ENCODE data around the gene DYNC2H1. TPM values are rescaled to one million over a fixed set of nuclear protein-coding genes. Genes with fewer than 3 reads are reported as not detected.

The DYNC2H1 gene
- polyA plus RNA-seq, 1 donor (not counting 4 experiments of a cell fraction or from before 2014, with no cell fraction given) = 18.5 TPM

- DNase-seq (ENCODE audit: low read depth, low spot score) (no peak), FAIRE-seq (no peak)
- no peaks in the 10 kb centered on the region for H3K9me1 ChIP-seq (ENCODE audit: control insufficient read depth, extremely low read depth, insufficient read depth, low read length)
- dilution Hi-C loops (cut with MboI; ENCODE audit: extremely low pct_ligation_motif_present, low sequenced_read_pairs) = no loop called here
- no peak overlapping the region for H3K9ac ChIP-seq (ENCODE audit: control insufficient read depth, extremely low read depth, insufficient read depth, low read length)
- H3K9me3 ChIP-seq (ENCODE audit: control insufficient read depth, low read depth, low read length) = no peaks in the 10 kb centered on the region
- no peak overlapping the region for H3K4me2 ChIP-seq (ENCODE audit: control insufficient read depth, extremely low read depth, insufficient read depth, low read depth, low read length)
- no peak overlapping the region for H3K27ac ChIP-seq (ENCODE audit: control insufficient read depth, insufficient read depth, low read length)
- no peak overlapping the region for H2AFZ ChIP-seq (ENCODE audit: control insufficient read depth, low read length)
- H3K27me3 ChIP-seq (ENCODE audit: control insufficient read depth, extremely low read depth, insufficient read depth, low read length) = no peaks in the 10 kb centered on the region
- no peaks in the 10 kb centered on the region for H4K20me1 ChIP-seq (ENCODE audit: control insufficient read depth, extremely low read depth, insufficient read depth, low read length)
- peaks cover 85% of the 10 kb centered on the region for H3K79me2 ChIP-seq (ENCODE audit: control insufficient read depth, insufficient read depth, low read length)
- H3K36me3 ChIP-seq (ENCODE audit: control insufficient read depth in 2 of 2, extremely low read depth in 1 of 2, insufficient read depth in 2 of 2, low read length in 2 of 2) = peaks cover 1 to 11% of the 10 kb centered on the region in 2 experiments
- TF ChIP-seq CTCF (optimal IDR thresholded peaks at IDR 0.05 in 1 of 3, IDR thresholded peaks at IDR 0.05 in 1 of 3, conservative IDR thresholded peaks at IDR 0.05 in 1 of 3; ENCODE audit: extremely low read depth in 1 of 3, insufficient read depth in 2 of 3, low read length in 3 of 3) (no peak), EZH2 (IDR thresholded peaks at IDR 0.05; ENCODE audit: low read length) (no peak)
- no peak overlapping the region for H3K4me3 ChIP-seq (ENCODE audit: control insufficient read depth in 2 of 3, extremely low read depth in 1 of 3, insufficient read depth in 2 of 3, low read depth in 1 of 3, low read length in 3 of 3)
- H3K4me1 ChIP-seq (ENCODE audit: control insufficient read depth, extremely low read depth, insufficient read depth, low read length) = peaks cover 16% of the 10 kb centered on the region
Measured at GRCh38 chr11:103086461-103086860, 22.8 kb upstream of the DYNC2H1 start.

- Histone ChIP-seq H3K27ac (ENCODE audit: control insufficient read depth, insufficient read depth, low read length) (peak overlapping the region; percentile 90), H3K9ac (ENCODE audit: control insufficient read depth, extremely low read depth, insufficient read depth, low read length) (peak overlapping the region; percentile 96), H2AFZ (ENCODE audit: control insufficient read depth, low read length) (peak overlapping the region; percentile 72), H3K9me3 (ENCODE audit: control insufficient read depth, low read depth, low read length) (no peaks in the 10 kb centered on the region), H3K36me3 (ENCODE audit: control insufficient read depth in 2 of 2, extremely low read depth in 1 of 2, insufficient read depth in 2 of 2, low read length in 2 of 2) (peaks cover 0 to 8% of the 10 kb centered on the region in 2 experiments), H3K4me2 (ENCODE audit: control insufficient read depth, extremely low read depth, insufficient read depth, low read depth, low read length) (peak overlapping the region; percentile 95), H3K9me1 (ENCODE audit: control insufficient read depth, extremely low read depth, insufficient read depth, low read length) (no peaks in the 10 kb centered on the region), H4K20me1 (ENCODE audit: control insufficient read depth, extremely low read depth, insufficient read depth, low read length) (no peaks in the 10 kb centered on the region), H3K4me3 (ENCODE audit: control insufficient read depth in 2 of 3, extremely low read depth in 1 of 3, insufficient read depth in 2 of 3, low read depth in 1 of 3, low read length in 3 of 3) (peak overlapping the region; percentile 86 to 99 (median 87)), H3K27me3 (ENCODE audit: control insufficient read depth, extremely low read depth, insufficient read depth, low read length) (no peaks in the 10 kb centered on the region), H3K79me2 (ENCODE audit: control insufficient read depth, insufficient read depth, low read length) (peaks cover 56% of the 10 kb centered on the region), H3K4me1 (ENCODE audit: control insufficient read depth, extremely low read depth, insufficient read depth, low read length) (peaks cover 22% of the 10 kb centered on the region)
- TF ChIP-seq EZH2 (IDR thresholded peaks at IDR 0.05; ENCODE audit: low read length) (no peak), CTCF (optimal IDR thresholded peaks at IDR 0.05 in 1 of 3, IDR thresholded peaks at IDR 0.05 in 1 of 3, conservative IDR thresholded peaks at IDR 0.05 in 1 of 3; ENCODE audit: extremely low read depth in 1 of 3, insufficient read depth in 2 of 3, low read length in 3 of 3) (no peak)
- dilution Hi-C loops (cut with MboI; ENCODE audit: extremely low pct_ligation_motif_present, low sequenced_read_pairs) = no loop called here
- DNase-seq (ENCODE audit: low read depth, low spot score) = no peak
- FAIRE-seq = no peak
Measured at GRCh38 chr11:103091064-103091800, 18.0 kb upstream of the DYNC2H1 start.
